SU-DHL-6 (cell line): ENCODE measurements around the gene PLAAT5.

Source experiments
- H2AFZ ChIP-seq: fragments of 200-600 bp; sonication (generic); 2 replicates; pipeline ENCODE4 v1.6.1; 2014; ENCODE audit warnings: low read depth, mild to moderate bottlenecking, moderate library complexity, mixed read lengths, antibody characterized with exemption, low read length; ENCODE audit not compliant: severe bottlenecking
- H3F3A ChIP-seq: fragments of 200-600 bp; shearing (Covaris generic); 2 replicates; pipeline ENCODE4 v1.6.0; 2016; ENCODE audit warnings: antibody characterized with exemption, mild to moderate bottlenecking; ENCODE audit not compliant: insufficient read depth
- H3K27ac ChIP-seq: fragments of 200-600 bp; sonication (generic); 2 replicates; pipeline ENCODE4 v1.5.1; 2016; ENCODE audit warnings: low read depth, mild to moderate bottlenecking, low read length, moderate library complexity, mixed read lengths
- H3K27me3 ChIP-seq: fragments of 200-600 bp; sonication (generic), shearing (Covaris generic); 2 replicates; pipeline ENCODE4 v1.6.0; 2014; ENCODE audit warnings: mild to moderate bottlenecking, low read length
- H3K36me3 ChIP-seq: fragments of 200-600 bp; sonication (generic); 2 replicates; pipeline ENCODE4 v1.6.1; 2014; ENCODE audit warnings: mild to moderate bottlenecking, low read length, mixed read lengths
- H3K4me2 ChIP-seq: fragments of 300-600, 200-600 bp; shearing (Covaris generic), sonication (generic); 2 replicates; pipeline ENCODE4 v1.6.0; 2014; ENCODE audit warnings: low read length, low read depth, mild to moderate bottlenecking; ENCODE audit not compliant: poor library complexity, severe bottlenecking
- H3K4me3 ChIP-seq: fragments of 200-600 bp; sonication (generic); 2 replicates; pipeline ENCODE4 v1.5.1; 2014; ENCODE audit warnings: antibody characterized with exemption, low read length, mild to moderate bottlenecking, mixed read lengths; ENCODE audit not compliant: insufficient read depth, poor library complexity, severe bottlenecking
- H3K79me2 ChIP-seq: fragments of 200-600 bp; sonication (generic); 2 replicates; pipeline ENCODE4 v1.6.1; 2014; ENCODE audit warnings: mild to moderate bottlenecking, low read length, moderate library complexity; ENCODE audit not compliant: insufficient read depth
- H3K9ac ChIP-seq: fragments of 200-600 bp; sonication (generic); 2 replicates; pipeline ENCODE4 v1.7.0; 2014; ENCODE audit warnings: mild to moderate bottlenecking, low read length
- H3K9me2 ChIP-seq: fragments of 200-600 bp; sonication (generic); replicated peaks from 2 replicates; pipeline ENCODE4 v1.6.1; 2014; ENCODE audit warnings: low read length; ENCODE audit not compliant: insufficient read depth
- H3K9me3 ChIP-seq: fragments of 200-600 bp; sonication (generic); 2 replicates; pipeline ENCODE4 v1.6.1; 2014; ENCODE audit warnings: low read length, mixed read lengths; ENCODE audit not compliant: insufficient read depth
- H4K20me1 ChIP-seq: fragments of 200-600 bp; sonication (generic); 2 replicates; pipeline ENCODE4 v1.6.1; 2014; ENCODE audit warnings: low read depth, mild to moderate bottlenecking, antibody characterized with exemption, low read length, moderate library complexity, mixed read lengths
- CTCF ChIP-seq: fragments of 200-600 bp; sonication (generic); IDR thresholded peaks from one replicate; pipeline ENCODE4 v1.5.1; 2017; ENCODE audit warnings: antibody characterized with exemption, mild to moderate bottlenecking, low read length, moderate library complexity; ENCODE audit not compliant: insufficient read depth, poor library complexity, severe bottlenecking
- EZH2phosphoT487 ChIP-seq: fragments of 200-600 bp; sonication (generic), shearing (Covaris generic); conservative IDR thresholded peaks from 2 replicates; pipeline ENCODE4 v1.6.1; 2018; ENCODE audit warnings: mild to moderate bottlenecking, antibody characterized with exemption, low read length, moderate library complexity, mixed read lengths

PLAAT5 gene

GRCh38 chr11:63499874-63500273 lies 8.9 kb upstream of the PLAAT5 start:
- Histone ChIP-seq H4K20me1 (no peaks in the 10 kb centered on the region), H3K9me2 (no peaks in the 10 kb centered on the region), H3K79me2 (no peaks in the 10 kb centered on the region), H3K4me2 (no peak overlapping the region), H3K9me3 (0 out of 2 replicates have a peak, but pooled peaks cover 8% of the 10 kb centered on the region), H3K27me3 (no peaks in the 10 kb centered on the region), H2AFZ (no peak overlapping the region), H3F3A (no peaks in the 10 kb centered on the region), H3K36me3 (no peaks in the 10 kb centered on the region), H3K9ac (no peak overlapping the region), H3K27ac (no peak overlapping the region), H3K4me3 (no peak overlapping the region)
- TF ChIP-seq EZH2phosphoT487 = no peak
- TF ChIP-seq CTCF = no peak

GRCh38 chr11:63494975-63495374 lies 4.0 kb upstream of the PLAAT5 start:
- H3K27me3 ChIP-seq = no peaks in the 10 kb centered on the region
- H3K9ac ChIP-seq = no peak overlapping the region
- no peaks in the 10 kb centered on the region for H3K36me3 ChIP-seq
- no peak overlapping the region for H3K27ac ChIP-seq
- no peaks in the 10 kb centered on the region for H3K79me2 ChIP-seq
- 0 out of 2 replicates have a peak, but pooled peaks cover under 1% of the 10 kb centered on the region for H3K9me3 ChIP-seq
- no peak overlapping the region for H2AFZ ChIP-seq
- H3K4me2 ChIP-seq = no peak overlapping the region
- H3F3A ChIP-seq = no peaks in the 10 kb centered on the region
- no peaks in the 10 kb centered on the region for H3K9me2 ChIP-seq
- H3K4me3 ChIP-seq = no peak overlapping the region
- no peaks in the 10 kb centered on the region for H4K20me1 ChIP-seq
- TF ChIP-seq CTCF (no peak), EZH2phosphoT487 (no peak)

GRCh38 chr11:63493127-63493526 lies 2.2 kb upstream of the PLAAT5 start:
- Histone ChIP-seq H3K4me3 (no peak overlapping the region), H3K9me3 (no peaks in the 10 kb centered on the region), H3F3A (no peaks in the 10 kb centered on the region), H3K79me2 (no peaks in the 10 kb centered on the region), H3K4me2 (no peak overlapping the region), H3K9ac (no peak overlapping the region), H2AFZ (no peak overlapping the region), H4K20me1 (no peaks in the 10 kb centered on the region), H3K36me3 (no peaks in the 10 kb centered on the region), H3K27ac (no peak overlapping the region), H3K27me3 (no peaks in the 10 kb centered on the region), H3K9me2 (no peaks in the 10 kb centered on the region)
- TF ChIP-seq CTCF (no peak), EZH2phosphoT487 (no peak)

GRCh38 chr11:63492441-63492840 lies 1.5 kb upstream of the PLAAT5 start:
- no peak overlapping the region for H3K27ac ChIP-seq
- no peaks in the 10 kb centered on the region for H3F3A ChIP-seq
- TF ChIP-seq CTCF (no peak), EZH2phosphoT487 (no peak)
- H3K36me3 ChIP-seq = no peaks in the 10 kb centered on the region
- no peak overlapping the region for H3K4me3 ChIP-seq
- no peaks in the 10 kb centered on the region for H3K79me2 ChIP-seq
- no peaks in the 10 kb centered on the region for H3K9me2 ChIP-seq
- H2AFZ ChIP-seq = no peak overlapping the region
- H4K20me1 ChIP-seq = no peaks in the 10 kb centered on the region
- H3K27me3 ChIP-seq = no peaks in the 10 kb centered on the region
- H3K9me3 ChIP-seq = no peaks in the 10 kb centered on the region
- no peak overlapping the region for H3K4me2 ChIP-seq
- H3K9ac ChIP-seq = no peak overlapping the region
